ENCODE results near the gene PRIM1.

PRIM1 gene

DNA sequence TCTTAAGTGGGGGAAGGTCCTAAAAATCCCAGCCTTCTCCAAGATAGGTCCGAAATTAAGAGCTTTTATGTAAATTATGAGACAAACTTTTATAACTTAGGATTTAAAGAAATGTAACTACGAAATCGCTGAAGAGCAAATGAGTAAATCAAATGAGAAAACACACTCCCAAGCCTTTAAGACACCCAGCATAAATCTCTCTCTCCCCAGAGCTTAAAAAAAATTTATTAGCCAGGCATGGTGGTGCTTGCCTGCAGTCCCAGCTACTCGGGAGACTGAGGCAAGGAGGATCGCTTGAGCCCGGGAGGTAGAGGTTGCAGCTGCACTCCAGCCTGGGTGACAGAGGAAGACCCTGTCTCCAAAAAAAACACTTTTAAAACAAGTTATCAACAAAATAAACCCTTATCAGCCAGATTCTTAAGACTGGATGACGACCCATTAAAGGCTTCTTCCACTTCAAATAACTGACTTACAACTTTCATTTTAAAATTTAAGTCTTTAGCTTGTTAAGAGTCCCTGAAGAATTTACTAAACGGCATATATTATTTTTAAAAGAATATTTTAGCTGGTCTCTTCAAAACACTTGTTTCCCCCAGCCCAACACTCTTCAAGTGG, 67.3 kb downstream of the PRIM1 start:
- no peak for DNase-seq (ENCODE audit: low read depth, low spot score)

DNA sequence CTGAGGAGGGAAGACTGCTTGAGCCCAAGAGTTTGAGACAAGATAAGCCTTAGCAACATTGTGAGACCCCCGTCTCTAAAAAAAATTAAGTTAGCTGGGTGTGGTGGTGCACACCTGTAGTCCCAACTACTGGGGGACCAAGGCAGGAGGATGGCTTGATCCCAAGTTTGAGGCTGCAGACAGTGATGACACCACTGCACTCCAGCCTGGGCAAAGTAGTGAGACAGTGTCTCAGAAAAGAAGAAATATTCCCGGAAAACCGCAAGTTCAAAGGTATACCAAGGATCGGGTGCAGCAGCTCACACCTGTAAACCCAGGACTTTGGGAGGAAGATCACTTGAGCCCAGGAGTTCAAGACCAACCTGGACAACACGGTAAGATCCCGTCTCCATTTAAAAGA, 69.8 kb downstream of the PRIM1 start:
- no peak overlapping the region for H3K4me3 ChIP-seq (ENCODE audit: insufficient read length, low read depth)
- H3K9ac ChIP-seq (ENCODE audit: insufficient read length, low read depth) = no peak overlapping the region
- TF ChIP-seq YY1 (IDR thresholded peaks at IDR 0.05; ENCODE audit: insufficient read depth, insufficient read length) (no peak), ZNF274 (IDR thresholded peaks at IDR 0.05; ENCODE audit: low read depth, low read length) (no peak), SUZ12 (IDR thresholded peaks at IDR 0.05; ENCODE audit: extremely low read depth, insufficient read depth, insufficient read length) (no peak)
- peaks cover 86% of the 10 kb centered on the region for H3K36me3 ChIP-seq (ENCODE audit: insufficient read depth, insufficient read length, low read length)
- no peaks in the 10 kb centered on the region for H3K27me3 ChIP-seq (ENCODE audit: insufficient read depth, insufficient read length)
- H3K9me3 ChIP-seq (ENCODE audit: insufficient read depth, low read length) = no peaks in the 10 kb centered on the region
- peaks cover 5% of the 10 kb centered on the region for H3K4me1 ChIP-seq (ENCODE audit: insufficient read depth, insufficient read length)
- DNase-seq (ENCODE audit: low read depth, low spot score) = no peak

More for the DNA sequence above, 67.3 kb downstream of the PRIM1 start:
- H3K4me3 ChIP-seq (ENCODE audit: insufficient read length, low read depth) = peak overlapping the region; percentile 33
- H3K4me1 ChIP-seq (ENCODE audit: insufficient read depth, insufficient read length) = peaks cover 3% of the 10 kb centered on the region
- H3K9ac ChIP-seq (ENCODE audit: insufficient read length, low read depth) = peak overlapping the region; percentile 36
- no peak for TF ChIP-seq YY1 (IDR thresholded peaks at IDR 0.05; ENCODE audit: insufficient read depth, insufficient read length)
- TF ChIP-seq ZNF274 (IDR thresholded peaks at IDR 0.05; ENCODE audit: low read depth, low read length) = no peak
- TF ChIP-seq SUZ12 (IDR thresholded peaks at IDR 0.05; ENCODE audit: extremely low read depth, insufficient read depth, insufficient read length) = no peak
- peaks cover 64% of the 10 kb centered on the region for H3K36me3 ChIP-seq (ENCODE audit: insufficient read depth, insufficient read length, low read length)
- no peaks in the 10 kb centered on the region for H3K27me3 ChIP-seq (ENCODE audit: insufficient read depth, insufficient read length)
- H3K9me3 ChIP-seq (ENCODE audit: insufficient read depth, low read length) = no peaks in the 10 kb centered on the region
